Jurkat, Clone E6-1 (cell line): Measurements from ENCODE around the gene CD247.
A peak's percentile ranks its signal among the peaks of the same experiment; 100 is the strongest.

Source experiments
- DNase-seq: peaks from one replicate; pipeline ENCODE4 v3.0.0-alpha.2; 2011; ENCODE audit warnings: low read depth, low spot score
- H3K4me3 ChIP-seq: 2 replicates; pipeline ENCODE4 v1.5.1; 2011; ENCODE audit warnings: mild to moderate bottlenecking, low read length, control low read depth, moderate library complexity

Gene CD247

DNA sequence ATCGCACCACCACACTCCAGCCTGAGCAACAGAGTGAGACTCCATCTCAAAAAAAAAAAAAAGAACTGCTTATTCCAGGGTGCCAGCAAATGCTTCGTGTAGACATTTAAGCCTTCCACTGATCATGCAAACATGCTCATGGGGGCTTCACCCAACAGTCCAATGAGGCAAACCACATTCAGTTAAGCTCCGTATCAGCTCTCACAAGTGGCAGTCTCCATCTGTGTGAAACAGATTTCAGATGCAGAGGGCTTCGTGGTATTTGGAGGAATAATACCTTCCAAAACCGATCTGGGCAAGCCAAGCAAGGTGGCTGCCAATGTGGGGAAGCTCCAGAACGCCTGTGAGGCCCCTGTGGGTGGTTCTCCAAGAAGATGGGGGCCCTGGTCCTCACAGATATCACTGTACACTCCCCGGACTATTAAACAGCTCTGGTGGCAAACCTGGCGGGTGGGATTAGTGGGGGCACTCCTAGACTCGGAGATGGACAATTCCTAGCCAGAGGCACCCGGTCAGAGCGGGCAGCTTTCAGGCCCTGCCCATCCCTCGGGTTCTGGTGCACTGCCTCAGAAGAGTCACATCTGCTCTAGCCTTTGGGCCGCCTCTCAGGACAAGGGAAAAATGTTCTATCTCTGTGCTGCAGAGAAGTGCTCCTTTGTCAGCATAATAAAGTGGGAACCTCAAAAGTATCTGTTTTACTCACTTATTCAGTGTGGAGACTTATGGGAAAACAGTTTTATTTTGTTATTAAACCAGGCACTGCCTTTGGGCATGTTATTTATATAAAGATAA lies 25.1 kb upstream of the CD247 start:
- DNase-seq, result no peak
- no peak overlapping the region for H3K4me3 ChIP-seq

DNA sequence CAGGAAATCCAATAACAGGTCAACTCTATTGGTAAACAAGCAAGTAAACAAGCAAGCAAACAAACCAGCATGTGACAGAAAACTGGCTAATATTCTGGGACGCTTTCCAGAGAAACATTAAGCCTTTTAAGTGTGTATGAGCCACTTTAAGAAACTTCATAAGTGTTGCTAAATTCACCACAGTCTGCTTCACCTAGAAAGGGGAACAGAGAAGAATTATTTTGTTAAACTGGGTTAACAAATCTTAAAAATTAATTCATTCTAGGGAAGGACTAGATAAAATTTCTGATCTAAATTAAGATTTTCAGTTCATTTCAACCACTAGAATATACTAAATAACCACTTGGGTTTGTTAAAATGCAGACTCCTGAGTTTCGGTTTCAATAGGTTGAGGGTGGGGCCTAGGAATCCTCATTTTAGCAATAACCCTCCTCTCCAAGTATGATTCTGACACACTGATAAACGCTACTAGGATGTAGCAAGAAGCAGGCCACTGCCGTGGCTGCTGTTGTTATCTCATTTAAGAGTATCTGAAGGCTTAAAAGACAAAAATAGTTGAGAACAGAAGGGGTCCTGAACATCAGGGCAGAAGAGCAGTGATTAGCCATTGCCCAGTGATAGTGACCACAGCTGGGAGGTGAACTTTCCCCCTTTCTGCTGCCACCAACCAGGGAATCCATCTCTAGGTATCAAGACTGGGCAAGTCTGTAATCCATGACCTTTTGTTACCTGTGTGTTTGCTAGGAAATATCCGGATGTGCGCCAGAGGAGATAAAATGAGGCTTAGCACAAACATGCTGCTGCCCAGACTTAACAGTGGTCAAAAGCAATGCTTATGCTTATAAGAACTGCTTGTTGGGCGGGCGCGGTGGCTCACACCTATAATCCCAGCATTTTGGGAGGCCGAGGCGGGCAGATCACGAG lies 24.0 kb upstream of the CD247 start:
- no peak for DNase-seq
- H3K4me3 ChIP-seq, result no peak overlapping the region

DNA sequence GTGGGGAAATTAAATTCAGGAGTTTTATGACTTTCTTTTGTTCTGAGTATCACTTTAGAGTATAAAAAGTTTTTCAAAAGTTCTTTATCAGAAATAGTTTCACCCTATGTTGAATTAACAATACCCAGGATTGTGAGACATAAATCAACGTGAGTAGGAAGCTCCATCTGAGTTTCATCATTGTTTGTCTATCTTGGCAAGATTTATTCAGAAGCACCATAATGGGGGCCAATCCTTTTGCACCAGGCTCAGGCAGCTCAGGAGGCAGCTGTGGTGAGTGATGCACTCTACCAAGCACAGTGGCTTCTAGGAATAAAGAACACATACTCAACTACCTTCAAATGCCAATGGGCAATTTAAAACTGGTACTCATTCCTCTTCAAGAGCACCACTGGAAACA lies 23.3 kb upstream of the CD247 start:
- no peak for DNase-seq

DNA sequence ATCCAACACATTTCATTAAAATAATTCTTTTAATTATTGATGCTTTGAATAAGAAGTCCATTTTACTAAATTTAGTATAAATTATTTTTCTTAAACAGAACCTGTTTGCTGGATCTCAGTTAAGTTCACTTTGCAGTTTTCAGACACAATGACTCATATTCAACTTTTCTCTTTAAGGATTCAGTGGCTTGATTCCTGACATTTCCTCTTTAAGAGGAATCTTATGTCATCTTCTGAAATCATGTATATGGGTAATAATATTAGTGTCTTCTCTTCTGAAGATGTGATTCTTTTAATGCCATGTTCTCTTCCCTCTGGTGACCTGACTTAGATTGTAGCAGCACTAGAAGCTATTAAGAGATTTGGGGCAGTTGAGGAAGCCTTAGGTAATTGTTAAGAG lies 22.7 kb upstream of the CD247 start:
- DNase-seq, result no peak
- H3K4me3 ChIP-seq, result no peak overlapping the region

More for the DNA sequence above, 23.3 kb upstream of the CD247 start:
- H3K4me3 ChIP-seq, result no peak overlapping the region

DNA sequence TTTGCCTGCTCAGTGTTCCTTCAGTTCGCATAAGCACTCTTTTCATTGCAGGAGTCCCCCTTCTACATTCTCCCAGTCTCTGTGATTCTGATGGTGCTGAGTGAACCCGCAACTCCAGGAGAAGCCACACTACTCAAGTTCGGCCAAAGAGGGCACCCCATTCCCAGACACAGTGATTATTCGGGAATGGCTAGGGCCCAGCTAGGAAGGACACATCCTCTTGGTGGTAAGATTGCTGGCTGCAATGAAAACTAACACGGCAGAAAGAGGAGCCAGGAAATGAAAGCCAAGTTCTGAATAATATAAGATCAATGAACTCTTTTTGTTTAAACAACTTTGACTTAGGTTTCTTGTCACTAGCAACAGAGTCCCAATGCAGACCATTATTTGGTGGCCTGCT lies 20.3 kb upstream of the CD247 start:
- H3K4me3 ChIP-seq, result no peak overlapping the region
- DNase-seq, result no peak

DNA sequence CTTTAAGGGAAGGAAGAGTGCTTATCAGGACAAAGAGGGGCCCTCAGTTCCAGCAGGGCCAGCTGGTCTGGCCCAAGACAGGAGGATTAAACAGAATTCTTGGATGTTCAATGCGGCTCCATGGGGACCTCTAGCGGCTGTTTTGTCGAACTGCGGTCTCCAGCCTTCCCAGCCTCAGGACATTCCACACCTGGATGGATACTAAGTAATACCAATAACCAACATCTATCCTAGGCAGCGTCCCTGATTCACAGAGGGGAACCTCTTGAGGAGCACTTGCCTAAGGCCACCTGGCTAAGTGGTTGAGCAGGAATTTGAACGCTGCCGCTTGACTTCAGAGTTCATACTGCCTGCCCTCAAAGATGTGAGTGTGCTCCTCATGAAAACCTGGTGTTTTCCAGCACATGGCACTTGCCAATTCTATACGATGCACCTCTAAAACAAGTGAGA lies 15.5 kb upstream of the CD247 start:
- DNase-seq, result peak; percentile 43
- H3K4me3 ChIP-seq, result no peak overlapping the region

DNA sequence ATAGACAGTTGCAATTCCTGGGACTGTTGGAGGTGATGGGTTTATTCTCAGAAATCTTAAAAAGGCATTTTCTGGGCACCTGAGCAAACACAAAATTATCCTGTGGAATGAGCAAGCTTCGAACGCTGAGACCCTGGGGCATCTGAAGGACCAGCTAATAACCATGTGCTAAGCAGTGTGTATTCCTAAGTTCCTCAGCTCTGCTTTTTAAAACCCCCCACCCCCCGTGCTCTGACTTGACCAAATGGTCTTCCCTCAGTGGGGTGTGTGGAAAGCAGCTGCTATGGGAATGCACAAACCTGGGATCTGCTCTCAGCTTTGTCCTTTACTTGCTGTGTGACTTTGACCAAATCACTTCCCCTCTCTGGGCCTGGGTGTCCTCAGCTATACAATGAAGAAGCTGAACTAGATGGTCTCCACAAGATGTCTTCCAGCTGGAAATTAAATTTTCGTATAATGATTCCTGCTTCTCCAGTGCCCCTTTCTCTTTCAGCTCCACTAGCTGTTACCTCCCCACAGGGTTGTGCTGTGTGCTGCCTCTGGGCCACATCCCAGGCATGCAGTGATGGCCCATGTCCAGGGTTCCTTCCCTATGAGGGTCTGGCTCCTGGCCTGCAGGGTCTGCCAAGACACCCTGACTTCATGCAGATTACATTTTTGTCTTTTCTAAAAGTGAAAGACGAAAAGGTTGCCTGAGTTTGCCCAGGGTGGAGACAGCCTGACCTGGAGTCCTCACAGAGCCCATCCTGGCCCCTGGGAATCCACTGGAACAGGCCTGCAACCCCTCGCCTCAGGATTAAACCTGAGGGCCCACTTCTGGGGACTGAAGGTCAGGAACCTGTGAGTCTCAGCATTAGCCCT lies 14.9 kb upstream of the CD247 start:
- H3K4me3 ChIP-seq, result no peak overlapping the region
- no peak for DNase-seq

DNA sequence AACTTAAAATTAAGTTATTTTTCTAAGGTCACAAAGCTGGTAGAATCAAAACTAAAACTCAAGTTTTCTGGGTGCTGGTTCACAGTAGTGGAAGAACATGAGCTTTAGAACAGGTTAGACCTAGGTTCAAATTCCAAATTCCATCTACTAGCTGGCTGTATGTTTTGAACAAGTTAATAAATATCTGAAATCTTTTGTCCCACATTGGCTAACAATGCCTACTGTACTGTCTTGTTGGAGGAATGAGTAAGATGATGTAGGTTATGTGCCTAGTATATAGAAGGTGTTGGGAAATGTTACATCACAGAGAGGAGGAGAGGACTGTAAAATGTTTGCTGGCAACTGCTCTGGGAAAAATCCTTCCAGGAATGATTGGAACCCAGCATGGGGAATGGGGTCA lies 14.0 kb upstream of the CD247 start:
- no peak for DNase-seq
- H3K4me3 ChIP-seq, result no peak overlapping the region

DNA sequence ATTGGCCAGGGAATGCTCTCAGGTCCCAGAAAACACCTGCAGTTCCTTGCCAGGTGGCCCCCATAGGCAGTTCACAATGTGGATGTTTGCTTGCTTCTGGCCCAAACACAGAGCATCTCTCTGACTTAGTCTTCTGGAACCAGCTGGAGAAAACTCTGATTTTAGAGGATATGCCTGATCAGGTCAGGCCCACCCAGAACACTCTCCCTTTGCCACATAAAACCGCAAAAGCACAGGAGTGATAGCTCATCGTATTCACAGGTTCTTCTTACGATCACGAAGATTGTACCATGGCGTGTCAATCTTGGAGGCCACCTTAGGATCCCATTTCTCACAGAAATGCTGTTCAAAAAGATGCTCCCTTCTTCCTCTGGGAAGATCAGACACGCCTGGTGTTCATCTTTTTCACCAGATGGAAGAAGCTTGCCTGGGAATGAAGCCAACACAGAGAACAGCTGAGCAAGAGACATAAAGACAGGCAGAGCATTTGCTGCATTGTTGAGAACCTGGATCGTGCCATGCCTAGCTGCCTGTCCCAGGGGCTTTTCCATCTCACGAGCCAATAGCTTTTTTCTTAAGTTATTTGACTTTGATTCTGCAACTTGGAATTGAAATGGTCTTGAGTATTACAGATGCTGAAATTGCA lies 11.6 kb upstream of the CD247 start:
- no peak overlapping the region for H3K4me3 ChIP-seq
- DNase-seq, result no peak

DNA sequence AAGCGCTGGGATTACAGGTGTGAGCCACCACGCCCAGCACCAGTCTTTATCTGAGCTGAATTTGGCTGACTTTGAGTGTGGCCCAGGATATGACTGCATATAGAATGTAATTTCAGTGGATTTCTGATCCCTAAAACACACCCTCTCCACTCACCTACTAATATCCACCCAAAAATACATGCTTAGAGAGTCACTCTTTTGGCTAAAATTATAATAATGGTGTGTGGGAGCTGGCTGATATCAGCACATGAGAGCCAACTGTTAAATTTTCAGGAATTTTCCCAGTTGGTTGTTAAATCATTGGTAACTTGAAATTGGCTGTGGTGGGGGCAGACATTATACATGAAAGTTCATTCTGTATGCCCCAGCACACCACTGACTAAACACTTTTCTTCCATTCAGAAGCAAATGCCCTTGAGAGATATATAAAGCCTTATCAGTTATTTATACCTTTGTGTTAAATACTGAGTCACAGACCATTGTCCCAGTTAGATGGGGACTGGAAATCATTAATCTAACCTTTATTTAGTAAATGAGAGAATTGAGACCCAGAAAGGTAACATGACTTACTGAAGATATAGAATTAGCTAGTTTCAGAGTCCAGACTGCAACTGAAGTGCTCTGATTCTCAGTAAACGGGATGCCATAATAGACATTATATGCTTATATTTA lies 9.9 kb upstream of the CD247 start:
- DNase-seq, result no peak
- H3K4me3 ChIP-seq, result no peak overlapping the region

DNA sequence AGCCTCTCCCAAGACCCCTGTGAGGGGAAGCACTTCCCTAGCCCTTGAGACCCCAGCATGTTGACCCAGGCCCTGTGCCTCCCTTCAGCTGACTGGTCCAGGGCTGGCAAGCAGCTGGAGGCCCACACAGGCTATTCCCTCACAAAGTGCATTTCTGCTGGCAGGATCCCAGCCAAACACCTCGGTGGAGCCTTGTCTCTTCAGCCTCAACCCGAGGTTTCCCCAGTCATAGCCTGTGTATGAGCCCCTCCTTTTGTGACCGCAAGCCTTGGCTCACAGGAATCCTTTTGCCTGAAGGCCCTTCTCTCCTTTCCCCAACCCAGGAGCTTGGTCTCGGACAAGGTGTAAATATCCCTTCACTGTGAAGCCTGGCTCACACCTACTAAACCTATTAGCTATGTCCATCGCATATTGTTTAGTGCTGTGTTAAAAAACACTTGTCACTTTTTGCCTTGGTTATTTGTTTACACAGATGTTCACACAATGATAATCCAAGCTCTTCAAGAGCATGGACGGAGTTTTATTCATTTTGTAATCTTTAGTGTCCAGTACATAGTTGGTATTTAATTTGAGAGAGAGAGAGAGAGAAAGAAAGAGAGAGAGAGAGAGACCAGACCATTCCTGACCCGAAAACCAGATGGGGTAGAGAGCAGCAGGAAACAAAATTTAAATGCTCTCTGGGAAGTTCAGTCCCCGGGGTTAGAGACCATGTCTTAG lies 8.5 kb upstream of the CD247 start:
- H3K4me3 ChIP-seq, result no peak overlapping the region
- DNase-seq, result no peak

DNA sequence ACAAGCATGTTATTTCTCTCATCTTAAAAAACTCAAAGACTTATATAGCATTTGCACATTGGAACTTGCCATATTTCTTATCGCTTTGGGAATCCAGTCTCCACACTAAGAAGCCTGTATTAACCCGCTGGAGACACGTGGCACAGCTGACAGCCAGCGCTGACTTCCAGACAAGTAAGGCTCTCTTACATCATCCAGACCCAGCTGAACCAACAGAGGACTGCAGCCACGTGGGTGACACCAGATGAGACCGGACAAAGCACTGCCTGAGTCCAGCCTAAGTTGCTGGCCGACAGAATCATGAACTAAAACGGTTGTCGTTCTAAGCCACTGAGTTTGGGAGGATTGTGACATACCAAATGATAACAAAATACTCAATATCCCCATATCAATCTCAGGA lies 6.3 kb upstream of the CD247 start:
- DNase-seq, result no peak
- H3K4me3 ChIP-seq, result no peak overlapping the region

DNA sequence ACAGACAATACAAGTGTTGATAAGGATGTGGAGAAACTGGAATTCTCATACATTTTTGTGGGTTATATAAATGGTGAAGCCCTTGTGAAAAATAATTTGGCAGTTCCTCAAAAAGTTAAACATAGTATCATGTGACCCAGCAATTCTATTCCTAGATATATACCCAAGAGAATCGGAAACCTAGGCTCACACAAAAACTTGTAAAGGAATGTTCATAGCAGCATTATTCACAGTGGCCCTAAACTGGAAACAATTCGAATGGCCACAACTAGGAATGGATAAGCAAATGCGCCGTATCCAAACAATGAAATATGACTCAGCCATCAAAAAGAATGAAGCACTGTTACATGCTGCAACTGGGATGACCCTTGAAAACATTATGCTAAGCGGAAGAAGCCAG lies 3.9 kb upstream of the CD247 start:
- no peak overlapping the region for H3K4me3 ChIP-seq

DNA sequence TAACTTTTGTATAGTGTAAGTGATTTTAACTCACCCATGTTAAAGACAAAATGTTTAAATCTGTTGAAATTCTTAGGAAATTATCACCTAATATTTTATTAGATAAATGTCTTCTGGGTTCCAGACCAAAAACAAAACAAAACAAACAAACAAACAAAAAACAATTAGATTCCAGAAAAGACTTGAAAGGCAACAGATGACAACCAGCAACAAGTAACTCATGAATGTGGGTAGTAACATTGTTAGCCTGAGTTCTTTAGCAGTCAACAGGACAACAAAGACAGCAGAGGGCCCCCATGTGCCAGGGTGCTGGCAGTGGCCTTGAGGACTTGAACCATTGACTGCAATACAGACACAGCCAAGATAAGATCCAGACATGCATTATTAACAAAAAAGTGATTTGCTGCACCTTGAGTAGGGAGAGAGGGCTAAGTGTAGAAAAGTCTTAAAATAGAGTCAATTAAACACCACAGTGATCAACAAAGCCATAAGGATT lies 2.4 kb upstream of the CD247 start:
- no peak overlapping the region for H3K4me3 ChIP-seq
- peak; percentile 35 for DNase-seq

More for the DNA sequence above, 3.9 kb upstream of the CD247 start:
- DNase-seq, result no peak

DNA sequence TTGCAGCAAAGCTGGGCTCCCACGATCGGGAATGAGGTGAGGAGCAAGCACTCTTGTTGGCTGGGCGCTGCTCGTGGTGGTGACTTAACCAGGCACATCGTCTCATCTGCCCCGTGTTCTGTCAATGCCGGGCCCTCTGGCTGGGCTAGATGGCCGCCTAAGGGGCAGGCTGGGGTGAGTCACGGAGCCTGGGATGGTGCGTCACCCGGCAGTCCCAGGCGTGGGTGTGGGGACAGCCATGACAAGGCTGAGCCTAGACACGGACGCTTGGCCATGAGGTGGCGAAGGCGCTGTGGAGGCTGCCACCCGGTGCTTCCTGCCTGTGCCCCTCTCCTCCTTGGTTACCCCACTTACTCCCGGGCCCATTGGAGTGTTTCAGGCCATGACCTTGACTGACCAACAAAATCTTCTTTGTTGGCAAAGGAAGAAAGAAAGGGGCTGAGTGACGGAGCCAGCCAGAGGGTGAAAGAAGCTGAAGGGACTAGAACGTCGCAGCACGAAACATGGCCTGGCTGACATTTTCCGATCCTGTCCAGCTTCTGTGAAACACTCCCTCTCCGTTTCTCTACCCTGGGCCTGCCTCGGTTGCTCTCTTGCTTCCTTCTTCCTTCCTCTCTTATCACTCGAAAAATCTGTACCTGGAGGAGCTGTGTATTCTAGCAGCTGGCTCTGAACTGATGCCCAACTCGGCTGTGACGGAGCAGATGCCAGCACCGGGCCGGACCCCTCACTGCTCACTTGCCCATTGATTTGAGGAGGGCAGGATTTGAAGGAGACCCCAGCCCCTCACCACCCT lies 596 bp downstream of the CD247 start:
- no peak for DNase-seq
- H3K4me3 ChIP-seq, result peak overlapping the region; percentile 77

DNA sequence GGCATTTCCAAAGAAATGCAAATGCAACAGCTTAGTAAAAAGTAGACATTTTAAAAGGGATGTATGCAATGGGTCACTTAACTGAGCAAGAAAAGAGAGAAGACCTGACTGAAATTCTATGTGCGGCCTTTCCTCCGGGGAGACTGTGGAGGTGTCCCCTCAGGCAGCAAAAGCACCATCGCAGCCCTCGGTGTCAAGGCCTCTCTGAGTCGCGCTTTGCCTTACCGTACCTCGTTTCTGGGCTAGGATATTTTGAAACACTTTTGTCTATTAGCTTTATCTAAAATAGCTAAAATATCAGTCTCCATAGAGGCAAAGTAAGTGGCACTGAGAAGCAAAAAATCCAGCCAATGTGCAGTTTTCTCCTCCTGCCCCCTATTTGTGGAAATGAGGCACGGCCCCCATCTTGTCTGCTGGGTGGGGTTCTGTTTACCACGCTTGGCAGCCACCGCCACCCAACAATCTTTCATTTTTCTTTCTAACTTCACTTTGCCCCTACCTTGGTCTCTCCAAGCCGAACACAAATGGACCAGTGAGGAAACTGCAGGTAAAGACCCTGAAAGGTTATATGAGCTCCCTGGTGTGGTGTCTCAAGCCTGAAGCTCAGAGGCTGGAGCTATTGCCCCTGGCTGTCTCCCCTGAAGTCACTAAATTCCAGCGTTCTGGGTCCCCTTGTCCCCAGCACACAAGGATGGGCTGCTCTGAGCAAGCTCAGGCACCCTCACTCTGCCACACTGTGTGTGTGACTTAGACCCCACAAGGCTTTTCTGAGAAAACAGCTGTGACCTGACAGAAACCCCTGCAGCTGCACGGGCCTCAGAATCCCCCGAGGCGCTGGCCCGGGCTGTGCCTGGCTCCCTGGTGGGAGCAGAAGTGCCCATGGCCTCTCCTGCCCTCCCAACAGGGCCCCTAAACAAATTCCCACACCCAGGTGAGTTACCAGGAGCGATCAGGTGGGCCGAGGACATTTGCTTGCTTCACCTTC lies 1.6 kb downstream of the CD247 start:
- DNase-seq, result peak; percentile 28
- H3K4me3 ChIP-seq, result peak overlapping the region; percentile 77
